Activated CD8-positive, alpha-beta T cell treated with anti-CD3 and anti-CD28 coated beads for 36 hours (primary cell): ENCODE data around the gene NRAP. TPM values are rescaled to one million over a fixed set of nuclear protein-coding genes. Genes with fewer than 3 reads are reported as not detected.

ENCODE experiments used
- ATAC-seq: fragments of 200-7000 bp; cut with Tn5 transposase; one replicate; pipeline ENCODE4 v1.10.0; 2021; ENCODE audit warnings: mild to moderate bottlenecking, moderate library complexity
- CTCF ChIA-PET: fragments of 350-600 bp; sonication (Branson Sonifier 250); formaldehyde crosslinking; loops from one replicate; lab custom pipeline; 2021; ENCODE audit warnings: antibody characterized with exemption; lab: Charles Lee
- POLR2A ChIA-PET: fragments of 350-600 bp; sonication (Branson Sonifier 250); formaldehyde crosslinking; loops from one replicate; lab custom pipeline; 2021; ENCODE audit warnings: antibody characterized with exemption; lab: Charles Lee
- DNase-seq: peaks from one replicate; pipeline ENCODE4 v3.0.0-alpha.2; 2020
- H3K27ac Mint-ChIP-seq: one replicate; pipeline ENCODE4 v1.8.0; 2021; ENCODE audit warnings: mild to moderate bottlenecking, mixed read lengths
- H3K27me3 Mint-ChIP-seq: one replicate; pipeline ENCODE4 v1.8.0; 2021; ENCODE audit warnings: mixed read lengths
- H3K36me3 Mint-ChIP-seq: one replicate; pipeline ENCODE4 v1.8.0; 2021; ENCODE audit warnings: low read depth, mixed read lengths
- H3K4me1 Mint-ChIP-seq: one replicate; pipeline ENCODE4 v1.8.0; 2021; ENCODE audit warnings: low read depth, mixed read lengths
- H3K4me3 Mint-ChIP-seq: one replicate; pipeline ENCODE4 v1.8.0; 2021; ENCODE audit warnings: mild to moderate bottlenecking, moderate library complexity, mixed read lengths
- H3K9me3 Mint-ChIP-seq: one replicate; pipeline ENCODE4 v1.8.0; 2021; ENCODE audit warnings: mixed read lengths
- CTCF ChIP-seq: fragments of 200-600 bp; IDR thresholded peaks from one replicate; pipeline ENCODE4 v1.8.0; 2022; ENCODE audit warnings: antibody characterized with exemption, mild to moderate bottlenecking
- intact Hi-C: fragments of 100-400 bp; cut with micrococcal nuclease; formaldehyde crosslinking; loops from one replicate; pipeline ENCODE4 v1.10.0; 2022
- total RNA-seq, 2 experiments: library from RNA; stranded (reverse); gene quantifications; one replicate each; pipeline ENCODE4 v1.2.3, GENCODE V29; 2021

Gene NRAP
- total RNA-seq, 2 experiments from 2014 or later = not detected

DNA sequence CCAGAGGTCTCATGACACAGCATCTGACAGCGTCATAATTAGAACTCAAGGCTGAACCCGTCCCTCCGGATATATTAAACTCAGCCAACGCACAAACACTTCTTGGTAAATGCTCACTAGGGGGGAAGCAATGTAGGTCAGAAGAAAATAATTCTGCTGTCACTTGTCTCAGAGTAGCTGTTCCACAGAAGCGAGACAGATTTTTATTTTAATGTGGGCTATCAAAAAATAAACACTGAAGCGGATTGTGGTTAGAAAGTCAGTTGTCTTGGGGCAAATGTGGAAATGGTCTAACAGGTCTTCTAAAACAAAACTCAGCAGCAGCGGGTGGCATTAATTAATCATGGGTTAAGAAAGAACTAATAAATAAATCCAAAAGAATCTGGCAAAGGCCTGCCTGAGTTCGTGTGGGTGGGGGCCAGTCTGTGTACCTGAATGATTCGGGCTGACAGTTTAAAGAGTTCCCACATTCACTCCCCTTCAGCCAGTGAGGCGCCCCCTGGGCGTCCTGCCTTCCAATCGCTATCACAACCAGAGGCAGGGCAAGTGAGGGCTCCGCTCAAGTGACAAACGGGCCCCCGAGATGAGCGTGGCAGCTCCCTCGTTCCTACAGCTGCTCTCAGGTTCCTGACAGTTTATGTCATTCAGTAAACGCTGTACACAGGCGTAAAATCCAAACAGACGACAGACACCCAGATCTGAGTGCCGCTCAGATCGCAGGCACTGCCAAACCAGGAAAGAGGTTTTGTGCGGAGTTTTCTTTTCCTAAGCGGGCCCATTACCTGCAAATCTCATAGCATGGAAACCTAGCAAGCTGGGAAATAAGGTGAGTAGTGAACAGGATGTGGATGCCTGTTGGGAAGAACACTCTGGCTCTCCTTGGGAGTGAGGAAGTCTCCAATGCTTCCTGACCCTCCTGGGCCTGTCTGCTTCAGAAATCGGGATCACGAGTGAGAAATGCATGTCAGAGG lies 52.9 kb downstream of the NRAP start:
- no peaks in the 10 kb centered on the region for H3K36me3 Mint-ChIP-seq
- no peak overlapping the region for H3K27ac Mint-ChIP-seq
- ATAC-seq (no peak), DNase-seq (no peak)
- POLR2A ChIA-PET = no interaction called here
- no peak for TF ChIP-seq CTCF
- no peaks in the 10 kb centered on the region for H3K9me3 Mint-ChIP-seq
- H3K4me1 Mint-ChIP-seq = no peaks in the 10 kb centered on the region
- peaks cover 19% of the 10 kb centered on the region for H3K27me3 Mint-ChIP-seq
- intact Hi-C loops = no loop called here
- CTCF ChIA-PET = no interaction called here
- no peak overlapping the region for H3K4me3 Mint-ChIP-seq

DNA sequence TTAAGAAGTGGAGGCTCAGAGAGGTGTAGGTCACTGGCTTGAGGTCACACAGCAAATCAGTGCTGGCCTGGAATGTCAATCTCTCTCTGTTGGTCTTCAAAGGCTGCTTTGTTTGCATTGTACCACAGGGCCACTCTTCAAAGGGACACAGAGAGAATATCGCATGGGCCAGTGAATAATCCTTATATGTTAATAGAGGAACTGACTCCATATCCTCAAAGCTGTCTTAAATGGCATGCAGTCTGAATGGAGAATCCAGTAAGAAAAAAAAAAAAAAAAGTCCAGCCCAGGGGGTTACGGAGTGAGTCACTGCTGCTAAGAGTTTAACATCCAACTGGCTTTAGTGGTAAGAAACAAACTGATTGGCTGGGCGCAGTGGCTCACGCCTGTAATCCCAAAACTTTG lies 54.1 kb downstream of the NRAP start:
- no peaks in the 10 kb centered on the region for H3K9me3 Mint-ChIP-seq
- intact Hi-C loops = no loop called here
- POLR2A ChIA-PET = no interaction called here
- H3K36me3 Mint-ChIP-seq = no peaks in the 10 kb centered on the region
- ATAC-seq (no peak), DNase-seq (no peak)
- no peak overlapping the region for H3K4me3 Mint-ChIP-seq
- H3K27me3 Mint-ChIP-seq = peaks cover 14% of the 10 kb centered on the region
- no peaks in the 10 kb centered on the region for H3K4me1 Mint-ChIP-seq
- H3K27ac Mint-ChIP-seq = no peak overlapping the region
- CTCF ChIA-PET = interaction anchor here (1.5 kb wide), 1 partner anchor 13 kb away, joined by 3 read pairs; no protein-coding TSS in a partner anchor
- no peak for TF ChIP-seq CTCF

- Mint-ChIP-seq H3K9me3 (no peaks in the 10 kb centered on the region), H3K27ac (no peak overlapping the region), H3K27me3 (peaks cover 8% of the 10 kb centered on the region), H3K4me1 (no peaks in the 10 kb centered on the region), H3K4me3 (no peak overlapping the region), H3K36me3 (no peaks in the 10 kb centered on the region)
- TF ChIP-seq CTCF = no peak
- intact Hi-C loops = no loop called here
- ChIA-PET POLR2A (no interaction called here), CTCF (no interaction called here)
- ATAC-seq (no peak), DNase-seq (no peak)
Observed at GRCh38 chr10:113605268-113605978, 58.4 kb downstream of the NRAP start.

GRCh38 chr10:113604572-113604971 lies 59.3 kb downstream of the NRAP start:
- ATAC-seq = no peak
- intact Hi-C loops = no loop called here
- POLR2A ChIA-PET = no interaction called here
- TF ChIP-seq CTCF = no peak
- no peak overlapping the region for H3K4me3 Mint-ChIP-seq
- no peaks in the 10 kb centered on the region for H3K9me3 Mint-ChIP-seq
- H3K4me1 Mint-ChIP-seq = no peaks in the 10 kb centered on the region
- H3K27me3 Mint-ChIP-seq = peaks cover 8% of the 10 kb centered on the region
- no peak for DNase-seq
- CTCF ChIA-PET = no interaction called here
- H3K27ac Mint-ChIP-seq = no peak overlapping the region
- no peaks in the 10 kb centered on the region for H3K36me3 Mint-ChIP-seq
